ENCODE results near the gene CDC42BPA.

Gene CDC42BPA

GRCh38 chr1:227335242-227336020, 17.1 kb upstream of the CDC42BPA start:
- no peak for DNase-seq

- DNase-seq = no peak
Measured at GRCh38 chr1:227333423-227333822, 15.1 kb upstream of the CDC42BPA start.

DNA sequence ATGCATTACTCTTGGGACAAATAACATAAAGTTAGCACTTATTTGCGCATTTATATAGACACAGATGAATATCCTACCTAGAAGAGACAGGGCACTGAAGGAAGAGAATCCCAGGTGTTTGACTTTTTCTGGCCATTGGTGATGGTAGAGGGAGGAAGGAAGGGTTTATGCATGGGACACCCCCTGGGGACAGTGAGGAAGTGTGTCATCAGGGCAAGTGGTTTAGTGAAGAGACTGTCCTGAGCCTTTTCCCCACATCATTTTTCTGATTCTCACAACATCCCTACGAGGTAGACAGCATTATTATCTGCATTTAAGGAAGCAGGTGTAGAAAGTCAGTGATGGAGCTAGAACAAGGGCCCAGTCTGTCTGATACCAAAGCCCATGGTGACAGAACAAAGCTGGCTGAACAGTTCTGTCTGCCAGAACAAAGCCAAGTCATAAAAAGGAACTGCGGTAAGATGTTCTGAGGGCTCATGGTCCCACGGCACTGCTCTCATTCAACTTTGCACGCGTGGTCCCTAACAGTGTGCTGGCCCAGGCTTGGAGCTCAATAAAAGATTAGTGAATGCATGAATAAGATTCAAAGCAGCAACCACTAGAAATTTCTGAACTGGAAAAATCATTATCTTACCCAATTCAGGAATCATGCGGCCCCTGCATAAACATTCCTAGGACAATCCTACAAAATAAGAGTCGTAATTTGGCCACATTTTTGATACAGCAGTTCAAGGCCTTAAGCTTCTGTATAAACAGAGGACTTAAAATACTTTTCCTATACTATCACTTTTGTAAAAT, 12.2 kb upstream of the CDC42BPA start:
- peak; percentile 40 for DNase-seq

- DNase-seq = no peak
Measured at GRCh38 chr1:227328405-227329019, 10.2 kb upstream of the CDC42BPA start.

DNA sequence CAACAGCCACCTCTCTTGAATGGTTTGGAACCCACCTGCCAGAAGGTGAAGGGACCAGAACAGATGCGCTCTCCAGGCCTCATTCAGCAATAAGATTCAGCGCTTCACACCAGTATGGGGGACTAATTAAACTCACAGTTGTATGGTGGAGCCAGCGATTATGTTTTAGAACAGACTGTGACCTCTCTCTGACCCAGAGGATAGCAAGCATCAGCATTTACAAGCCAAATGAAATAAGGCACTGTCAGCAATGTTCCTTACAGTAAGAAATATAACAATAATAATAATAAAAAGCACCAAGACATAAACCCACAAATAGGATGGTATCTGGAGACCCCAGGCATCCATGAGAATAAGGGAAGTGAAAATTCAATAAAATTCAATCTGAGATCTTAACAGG, 6.9 kb upstream of the CDC42BPA start:
- DNase-seq = no peak

DNA sequence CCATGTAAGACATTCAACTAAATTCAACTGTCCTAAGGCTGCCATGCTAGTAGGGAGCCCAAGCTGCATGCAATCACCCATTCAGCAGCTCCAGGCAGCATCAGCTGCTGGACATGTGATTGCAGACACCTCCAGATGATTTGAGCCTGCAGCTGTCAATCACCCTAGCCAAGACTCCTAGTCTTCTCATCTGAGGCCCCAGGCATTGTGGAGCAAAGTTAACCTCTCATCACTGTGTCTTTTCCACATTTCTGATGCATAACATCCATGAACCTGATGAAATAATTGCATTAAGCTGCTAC, 5.6 kb upstream of the CDC42BPA start:
- DNase-seq = no peak

- no peak for DNase-seq
Measured at GRCh38 chr1:227323171-227323966, 5.1 kb upstream of the CDC42BPA start.

DNA sequence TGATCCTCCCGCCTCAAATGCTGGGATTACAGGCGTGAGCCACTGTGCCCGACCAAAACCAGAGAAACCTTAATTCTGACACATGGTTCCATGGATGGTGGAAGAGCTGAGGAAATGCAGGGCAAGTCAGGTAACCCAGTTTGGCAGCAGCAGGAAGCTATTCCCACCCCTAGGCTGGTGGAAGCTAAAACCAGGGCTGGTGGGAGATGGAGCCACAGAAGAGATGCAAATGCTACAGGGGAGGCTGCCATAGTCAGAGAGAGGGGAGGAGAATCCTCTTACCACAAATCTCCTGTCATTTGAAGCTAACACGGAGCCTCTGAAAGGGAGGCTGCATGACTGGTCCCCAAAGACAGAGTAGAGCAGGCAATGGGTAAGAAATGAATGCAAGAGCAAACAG, 4.1 kb upstream of the CDC42BPA start:
- no peak for DNase-seq

- DNase-seq = no peak
Measured at GRCh38 chr1:227321035-227321434, 2.7 kb upstream of the CDC42BPA start.

DNA sequence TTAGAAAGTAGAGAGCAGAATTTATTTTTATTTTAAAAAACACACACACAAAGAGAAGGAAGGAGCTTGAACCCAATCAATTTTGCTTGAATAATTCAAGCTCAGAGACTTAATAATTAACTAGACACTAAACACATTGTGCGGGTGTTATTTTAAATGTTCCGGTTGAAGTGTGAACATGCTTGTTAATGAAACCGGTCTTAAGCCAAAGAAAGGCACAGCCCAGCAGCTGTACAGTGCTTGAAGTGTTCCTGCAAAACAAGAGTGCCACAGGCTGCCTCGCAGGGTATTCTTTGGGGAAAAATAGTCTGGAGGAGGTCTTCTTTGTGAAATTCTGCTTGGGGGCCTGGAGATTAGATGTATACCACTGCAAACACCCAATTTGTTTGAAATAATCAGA, 2.2 kb upstream of the CDC42BPA start:
- no peak for DNase-seq

- DNase-seq = peak; percentile 87
Measured at GRCh38 chr1:227318853-227319607, 738 bp upstream of the CDC42BPA start.

DNA sequence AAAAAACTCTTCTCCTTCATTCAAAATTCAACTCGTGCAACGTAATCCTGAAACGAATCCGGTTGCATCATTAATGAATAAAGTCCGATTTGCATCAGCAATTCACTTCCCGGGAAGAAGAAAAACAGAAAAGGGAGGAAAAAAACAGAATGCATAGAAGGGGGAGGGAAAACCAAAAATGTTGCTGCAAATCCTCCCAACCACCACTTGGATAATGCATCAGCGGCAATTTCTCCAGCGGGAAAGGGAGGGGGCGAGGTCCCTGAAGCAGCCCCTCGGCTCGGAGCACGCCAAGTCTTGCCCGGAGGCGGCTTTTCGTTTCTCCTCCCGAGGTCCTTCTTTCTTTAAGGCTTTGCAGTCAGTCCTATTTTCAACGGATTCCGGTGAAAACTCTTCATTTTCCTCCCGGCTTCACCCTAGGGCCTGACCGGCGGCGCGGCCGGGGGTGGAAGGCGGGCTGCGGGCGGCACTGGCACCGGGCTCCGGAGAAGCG, 723 bp downstream of the CDC42BPA start:
- peak; percentile 89 for DNase-seq

DNA sequence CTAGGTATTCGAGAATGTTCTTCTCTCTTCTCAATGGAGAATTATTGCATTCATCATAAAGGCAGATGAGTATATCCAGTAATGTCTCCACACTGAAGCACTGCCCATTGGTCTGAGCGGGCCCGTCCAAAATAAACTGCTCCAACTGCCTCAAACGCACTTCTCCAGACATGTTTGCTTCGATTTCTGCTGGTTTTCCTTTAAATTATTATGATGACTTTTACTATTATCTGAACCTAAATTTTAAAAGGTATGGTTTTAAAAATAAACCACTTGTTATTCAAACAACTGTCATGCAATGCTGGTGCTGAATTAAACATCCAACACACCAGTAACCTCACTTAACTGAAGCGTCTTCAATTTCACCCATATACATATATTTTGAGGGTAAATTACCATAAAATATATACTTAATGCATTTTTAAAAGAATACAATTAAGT, 1.3 kb downstream of the CDC42BPA start:
- peak; percentile 31 for DNase-seq

- no peak for DNase-seq
Measured at GRCh38 chr1:227316456-227316855, 1.8 kb downstream of the CDC42BPA start.

DNA sequence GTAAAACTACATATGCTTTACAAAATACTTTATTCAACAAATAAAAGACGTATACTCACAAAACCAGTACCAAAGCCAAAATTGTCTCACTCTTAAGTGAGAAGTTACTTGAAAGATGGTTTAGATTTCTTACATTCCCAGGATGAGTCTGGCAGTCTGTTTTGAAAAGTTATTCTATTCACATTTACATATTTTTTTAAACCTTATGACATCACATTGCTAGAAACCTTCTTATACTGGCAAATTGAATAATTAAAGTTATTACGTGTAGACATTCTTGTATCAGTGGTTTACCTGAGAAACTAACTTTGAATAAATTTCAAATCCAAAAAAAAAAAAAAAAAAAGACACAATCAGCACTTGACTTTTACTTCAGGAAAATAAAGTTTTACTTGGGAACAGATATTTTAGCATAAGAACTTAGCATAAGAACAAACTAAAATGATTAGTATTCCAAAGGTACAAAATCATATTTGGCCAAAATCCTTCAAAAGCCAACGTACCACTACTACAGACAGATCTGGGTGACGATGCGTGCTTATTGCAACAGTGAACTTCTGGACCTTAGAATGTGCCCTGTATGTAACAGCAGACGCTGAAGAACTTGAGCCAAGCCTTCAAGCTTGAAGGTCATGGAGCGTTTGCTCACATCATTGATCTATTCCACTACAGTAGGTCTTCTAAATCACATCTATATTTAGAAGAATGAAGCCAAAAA, 2.5 kb downstream of the CDC42BPA start:
- DNase-seq = no peak

- DNase-seq = no peak
Measured at GRCh38 chr1:227314014-227314848, 4.1 kb downstream of the CDC42BPA start.

GRCh38 chr1:227312361-227313025, 5.8 kb downstream of the CDC42BPA start:
- DNase-seq = no peak

GRCh38 chr1:227311389-227312001, 6.8 kb downstream of the CDC42BPA start:
- DNase-seq = no peak
